Breast epithelium (tissue), 3 donors: ENCODE measurements around the gene ATG14.

Experiments
- CTCF ChIP-seq, 3 donors: fragments of 450-650 bp; IDR thresholded peaks; one replicate each; pipeline ENCODE4 v1.5.1; 2016 to 2017; ENCODE audit warnings: antibody characterized with exemption in 3 of 3, mild to moderate bottlenecking in 3 of 3, moderate library complexity in 3 of 3
- POLR2A ChIP-seq: fragments of 450-650 bp; IDR thresholded peaks from one replicate; pipeline ENCODE4 v1.6.1; 2016; ENCODE audit warnings: antibody characterized with exemption, mild to moderate bottlenecking, moderate library complexity

- TF ChIP-seq POLR2A (no peak), CTCF (IDR thresholded peaks at IDR 0.05) (no peak)
These were observed 95.1 kb downstream of the ATG14 start for GRCh38 chr14:55316564-55316963.
